ENCODE results near the gene KATNAL1.

- no peak for TF ChIP-seq CTCF (IDR thresholded peaks at IDR 0.05; ENCODE audit: low read depth, low read length)
- no peak for TF ChIP-seq POLR2A (IDR thresholded peaks at IDR 0.05; ENCODE audit: extremely low read depth, insufficient read length)
Measured at GRCh38 chr13:30313311-30313710, 6.0 kb upstream of the KATNAL1 start.
